Activated CD4-positive, alpha-beta T cell treated with anti-CD3 and anti-CD28 coated beads for 4 hours (primary cell): Measurements from ENCODE around the gene CLCC1.
"Not testable (repeated sequence)": the region's sequence is repeated elsewhere in the genome, so short reads cannot be mapped to it uniquely, and the experiment has no call there.

Experiments used
- DNase-seq, 2 donors: peaks; one replicate each; pipeline ENCODE4 v3.0.0-alpha.2; 2020

CLCC1 gene

GRCh38 chr1:108963052-108963686 is at the start of gene CLCC1:
Gene CLCC1, minus strand, starts transcription at chr1:108963484. Its CDS starts 13,047 bp downstream, at chr1:108950437.
- peak; percentile 89 for DNase-seq

- no peak for DNase-seq
These were observed 48.1 kb upstream of the CLCC1 start for GRCh38 chr1:109011335-109011734.

- not testable (repeated sequence) for DNase-seq
These were observed 33.3 kb upstream of the CLCC1 start for GRCh38 chr1:108996622-108997021.

- DNase-seq, result no peak
These were observed 19.8 kb upstream of the CLCC1 start for GRCh38 chr1:108983114-108983513.

- no peak for DNase-seq
These were observed 13.4 kb upstream of the CLCC1 start for GRCh38 chr1:108976658-108977057.

GRCh38 chr1:108972951-108973350 is 9.7 kb upstream of the CLCC1 start:
- DNase-seq, result no peak

GRCh38 chr1:108969346-108969745 is 6.1 kb upstream of the CLCC1 start:
- no peak for DNase-seq

- DNase-seq, result peak; percentile 13 to 30
These were observed 618 bp downstream of the CLCC1 start for GRCh38 chr1:108962681-108963051.

GRCh38 chr1:108961752-108962486 is 1.4 kb downstream of the CLCC1 start:
- no peak for DNase-seq

- DNase-seq, result no peak
These were observed 2.1 kb downstream of the CLCC1 start for GRCh38 chr1:108961198-108961597.

GRCh38 chr1:108960719-108961118 is 2.6 kb downstream of the CLCC1 start:
- DNase-seq, result no peak

GRCh38 chr1:108957888-108958287 is 5.4 kb downstream of the CLCC1 start:
- no peak for DNase-seq

- no peak for DNase-seq
These were observed 7.4 kb downstream of the CLCC1 start for GRCh38 chr1:108955881-108956280.

- no peak for DNase-seq
These were observed 8.2 kb downstream of the CLCC1 start for GRCh38 chr1:108955111-108955510.

GRCh38 chr1:108953452-108953851 is 9.8 kb downstream of the CLCC1 start:
- DNase-seq, result no peak

- no peak for DNase-seq
These were observed 12.0 kb downstream of the CLCC1 start for GRCh38 chr1:108951242-108951641.

- DNase-seq, result no peak
These were observed 14.2 kb downstream of the CLCC1 start for GRCh38 chr1:108949044-108949443.

GRCh38 chr1:108947871-108948525 is 15.3 kb downstream of the CLCC1 start:
- DNase-seq, result no peak

- no peak for DNase-seq
These were observed 27.1 kb downstream of the CLCC1 start for GRCh38 chr1:108936170-108936569.

- no peak for DNase-seq
These were observed 29.3 kb downstream of the CLCC1 start for GRCh38 chr1:108933944-108934343.

- not testable (repeated sequence) for DNase-seq
These were observed 35.7 kb downstream of the CLCC1 start for GRCh38 chr1:108927565-108927964.

GRCh38 chr1:108925920-108926319 is 37.4 kb downstream of the CLCC1 start:
- DNase-seq, result no peak

- no peak for DNase-seq
These were observed 46.5 kb downstream of the CLCC1 start for GRCh38 chr1:108916788-108917187.
